IMR-90 (cell line): ENCODE measurements around the gene GATAD2A. TPM values are rescaled to one million over a fixed set of nuclear protein-coding genes. Genes with fewer than 3 reads are reported as not detected.

Source experiments
- ATAC-seq: fragments of 200-7000 bp; cut with Tn5 transposase; 2 replicates; pipeline ENCODE4 v1.9.1; 2020; ENCODE audit warnings: low read depth, mild to moderate bottlenecking, moderate library complexity
- BruUV-seq: library from RNA; stranded (reverse); fragments of 400-500 nt; replicated peaks from 2 replicates; lab custom pipeline; 2021; lab: Mats Ljungman, UMichigan
- CTCF ChIA-PET: fragments of 300-600 bp; formaldehyde crosslinking; extraction: SDS; loops from one replicate; lab custom pipeline; 2021; ENCODE audit warnings: antibody characterized with exemption; lab: Yijun Ruan, JAX
- POLR2A ChIA-PET: fragments of 300-600 bp; sonication (Branson Sonifier 250); formaldehyde crosslinking; loops from one replicate; lab custom pipeline; 2022; ENCODE audit warnings: antibody characterized with exemption; ENCODE audit not compliant: unreplicated experiment; lab: Charles Lee
- DNase-seq: peaks from one replicate; pipeline ENCODE4 v3.0.0; 2013
- H2AFZ ChIP-seq: replicated peaks from 2 replicates; pipeline ENCODE3; 2013; ENCODE audit warnings: low read length, mild to moderate bottlenecking; ENCODE audit not compliant: poor library complexity
- H2AK5ac ChIP-seq: 2 replicates; pipeline ENCODE4 v1.6.1; 2013; ENCODE audit warnings: low read depth, low read length, inconsistent platforms
- H2AK9ac ChIP-seq: replicated peaks from 2 replicates; pipeline ENCODE3; 2013; ENCODE audit warnings: mild to moderate bottlenecking, low read depth, low read length, moderate library complexity; ENCODE audit not compliant: poor library complexity
- H2BK120ac ChIP-seq: 2 replicates; pipeline ENCODE4 v1.6.1; 2013; ENCODE audit warnings: low read depth, low read length, inconsistent platforms
- H2BK15ac ChIP-seq: 3 replicates; pipeline ENCODE4 v1.6.1; 2013; ENCODE audit warnings: low read depth, low read length, inconsistent platforms
- H2BK20ac ChIP-seq: 2 replicates; pipeline ENCODE4 v1.6.1; 2013; ENCODE audit warnings: low read depth, mild to moderate bottlenecking, inconsistent platforms, low read length, moderate library complexity
- H2BK5ac ChIP-seq: 2 replicates; pipeline ENCODE4 v1.6.1; 2013; ENCODE audit warnings: mild to moderate bottlenecking, low read depth, low read length, inconsistent platforms; ENCODE audit not compliant: poor library complexity, severe bottlenecking
- H3K14ac ChIP-seq: replicated peaks from 2 replicates; pipeline ENCODE4 v1.6.1; 2013; ENCODE audit warnings: low read depth, low read length, inconsistent platforms
- H3K18ac ChIP-seq: 2 replicates; pipeline ENCODE4 v1.6.1; 2013; ENCODE audit warnings: low read depth, low read length, control low read depth
- H3K23ac ChIP-seq: 2 replicates; pipeline ENCODE4 v1.6.1; 2013; ENCODE audit warnings: low read depth, low read length, inconsistent platforms
- H3K27ac ChIP-seq: 2 replicates; pipeline ENCODE4 v1.5.1; 2013; ENCODE audit warnings: mild to moderate bottlenecking, control low read depth, low read length; ENCODE audit not compliant: insufficient read depth
- H3K27me3 ChIP-seq: 2 replicates; pipeline ENCODE4 v1.6.1; 2013; ENCODE audit warnings: low read length; ENCODE audit not compliant: control insufficient read depth, insufficient read depth
- H3K36me3 ChIP-seq: 2 replicates; pipeline ENCODE4 v1.6.1; 2013; ENCODE audit warnings: low read length, mixed read lengths; ENCODE audit not compliant: control insufficient read depth, insufficient read depth
- H3K4ac ChIP-seq: 2 replicates; pipeline ENCODE4 v1.6.1; 2013; ENCODE audit warnings: low read depth, low read length, inconsistent platforms
- H3K4me1 ChIP-seq: 2 replicates; pipeline ENCODE4 v1.6.1; 2013; ENCODE audit warnings: low read length, mixed read lengths; ENCODE audit not compliant: control insufficient read depth, insufficient read depth
- H3K4me2 ChIP-seq: 2 replicates; pipeline ENCODE4 v1.6.1; 2013; ENCODE audit warnings: low read depth, mild to moderate bottlenecking, control low read depth, low read length, moderate library complexity
- H3K4me3 ChIP-seq: 2 replicates; pipeline ENCODE4 v1.5.1; 2013; ENCODE audit warnings: low read depth, mild to moderate bottlenecking, control low read depth, low read length, moderate library complexity; ENCODE audit not compliant: insufficient read depth
- H3K56ac ChIP-seq: 2 replicates; pipeline ENCODE4 v1.6.1; 2013; ENCODE audit warnings: low read length, inconsistent platforms; ENCODE audit not compliant: insufficient read depth; ENCODE audit errors: extremely low read depth
- H3K79me1 ChIP-seq, 2 experiments: 2 replicates each; pipeline ENCODE4 v1.6.1; 2013; ENCODE audit warnings: low read length in 2 of 2, inconsistent platforms in 1 of 2, low read depth in 1 of 2
- H3K9ac ChIP-seq: 2 replicates; pipeline ENCODE4 v1.6.1; 2013; ENCODE audit warnings: low read depth, low read length, control low read depth
- H3K9me1 ChIP-seq: 2 replicates; pipeline ENCODE4 v1.6.1; 2013; ENCODE audit warnings: low read length, inconsistent platforms; ENCODE audit not compliant: insufficient read depth
- H3K9me3 ChIP-seq: 2 replicates; pipeline ENCODE4 v1.6.1; 2013; ENCODE audit warnings: low read length; ENCODE audit not compliant: control insufficient read depth, insufficient read depth
- H4K20me1 ChIP-seq: 2 replicates; pipeline ENCODE4 v1.6.1; 2013; ENCODE audit warnings: low read length, inconsistent platforms; ENCODE audit not compliant: insufficient read depth
- H4K5ac ChIP-seq: 2 replicates; pipeline ENCODE4 v1.6.1; 2013; ENCODE audit warnings: mild to moderate bottlenecking, low read depth, low read length, control low read depth
- H4K8ac ChIP-seq, 2 experiments: 2 replicates each; pipeline ENCODE4 v1.6.1; 2013; ENCODE audit warnings: low read depth in 2 of 2, low read length in 2 of 2, control low read depth in 1 of 2, inconsistent platforms in 1 of 2
- H4K91ac ChIP-seq: 2 replicates; pipeline ENCODE4 v1.6.1; 2013; ENCODE audit warnings: low read depth, low read length, inconsistent platforms; ENCODE audit not compliant: insufficient read depth
- FOS ChIP-seq: fragments of 150-350 bp; IDR thresholded peaks from 2 replicates; pipeline ENCODE4 v1.6.1; 2016; ENCODE audit warnings: low read depth, low read length
- MAZ ChIP-seq: IDR thresholded peaks from 2 replicates; pipeline ENCODE4 v1.6.1; 2012; ENCODE audit warnings: low read depth, mild to moderate bottlenecking, low read length, improper control_type of control experiment, moderate library complexity, borderline replicate concordance
- NFE2L2 ChIP-seq: fragments of 150-350 bp; IDR thresholded peaks from 2 replicates; pipeline ENCODE4 v1.6.1; 2016; ENCODE audit warnings: low read depth, mild to moderate bottlenecking, low read length
- RCOR1 ChIP-seq: IDR thresholded peaks from 2 replicates; pipeline ENCODE4 v1.6.1; 2012; ENCODE audit warnings: mild to moderate bottlenecking, low read length, improper control_type of control experiment; ENCODE audit not compliant: insufficient replicate concordance
- WGBS, 2 experiments: methylation state at CpG; one replicate each; pipeline versions ENCODE4 v1.1.5 to v1.1.7; 2013; ENCODE audit warnings: missing lambda C conversion rate in 2 of 2; ENCODE audit not compliant: insufficient read length in 1 of 2; ENCODE audit errors: extremely low coverage in 2 of 2; 5-methylcytosine and 5-hydroxymethylcytosine counted together
- dilution Hi-C: fragments of 300-500 bp; cut with HindIII; formaldehyde crosslinking; loops from one replicate; pipeline ENCODE4 v1.14.3; 2018; ENCODE audit warnings: low sequenced_read_pairs; ENCODE audit not compliant: unreplicated experiment
- in situ Hi-C: fragments of 300-500 bp; cut with MboI; formaldehyde crosslinking; loops from 3 replicates; pipeline ENCODE4 v1.14.3; 2019; ENCODE audit warnings: low sequenced_read_pairs, inconsistent platforms, mixed read lengths
- intact Hi-C: fragments of 100-400 bp; cut with micrococcal nuclease; formaldehyde crosslinking; loops from 2 replicates; pipeline ENCODE4 v1.10.0; 2022
- polyA plus RNA-seq, 3 experiments: library from polyadenylated mRNA; depleted of rRNA; stranded (reverse); fragments of >200 nt; gene quantifications; 2 replicates each; pipeline ENCODE4 v1.2.3, GENCODE V29; 2012; ENCODE audit warnings: low replicate concordance in 1 of 3
- total RNA-seq: library from RNA; depleted of rRNA; stranded (reverse); fragments of >200 nt; gene quantifications from 2 replicates; pipeline ENCODE4 v1.2.3, GENCODE V29; 2012
- TF ChIP-seq, protein P1 (sequence below): fragments of 150-350 bp; IDR thresholded peaks from 2 replicates; pipeline ENCODE4 v1.6.1; 2016; ENCODE audit warnings: low read depth, mild to moderate bottlenecking, low read length, moderate library complexity, borderline replicate concordance

Gene GATAD2A
- total and polyA plus RNA-seq, 2 of the 4 experiments (the other 2 are of a cell fraction) = 23.5 to 33.2 TPM

DNA sequence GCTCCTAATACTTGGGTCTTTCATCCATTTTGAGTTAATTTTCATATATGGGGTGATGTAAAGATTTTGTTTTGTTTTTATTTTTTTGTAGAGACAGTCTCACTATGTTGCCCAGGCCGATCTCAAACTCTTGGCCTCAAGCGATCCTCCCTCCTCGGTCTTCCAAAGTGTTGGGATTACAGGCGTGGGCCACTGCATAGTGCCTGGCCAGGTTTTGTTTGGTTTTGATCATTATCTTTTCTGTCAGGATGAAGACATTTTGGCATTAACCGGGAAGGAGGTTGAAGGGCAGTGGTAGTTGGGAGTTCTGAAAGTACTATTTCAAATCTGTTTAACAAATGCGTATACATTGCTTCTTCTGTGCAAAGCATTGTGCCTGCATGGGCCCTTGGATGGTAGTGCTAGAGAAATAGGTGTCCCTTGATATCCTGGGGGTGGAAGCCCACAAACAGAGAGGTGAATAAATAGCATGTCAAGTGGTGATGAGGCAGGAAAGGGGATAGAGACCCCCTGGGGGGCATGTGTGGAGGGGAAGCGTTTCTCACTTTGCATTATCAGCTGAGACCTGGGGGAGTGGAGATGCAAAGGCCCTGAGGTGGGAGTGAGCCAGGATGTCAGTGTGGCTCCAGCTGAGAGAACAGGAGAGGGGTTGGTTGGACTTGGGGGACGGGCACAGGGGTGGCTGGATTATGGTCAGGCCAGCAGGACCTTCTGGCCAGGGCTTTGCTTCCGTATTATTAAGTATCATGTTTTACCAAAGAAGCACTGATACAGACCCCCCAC is 41.4 kb downstream of the GATAD2A start:
- no peak overlapping the region for H2BK15ac ChIP-seq
- no peaks in the 10 kb centered on the region for H3K27me3 ChIP-seq
- no peak overlapping the region for H3K27ac ChIP-seq
- H4K20me1 ChIP-seq = peaks cover 90% of the 10 kb centered on the region
- H3K79me1 ChIP-seq = peaks cover 22 to 91% of the 10 kb centered on the region in 2 experiments
- DNase-seq = no peak
- no peak overlapping the region for H3K14ac ChIP-seq
- H3K36me3 ChIP-seq = peaks cover 3% of the 10 kb centered on the region
- BruUV-seq = no TSS peak
- no peak for ATAC-seq
- H3K4me1 ChIP-seq = peaks cover 9% of the 10 kb centered on the region
- no peak overlapping the region for H3K56ac ChIP-seq
- H2BK5ac ChIP-seq = no peak overlapping the region
- no peak for TF ChIP-seq FOS
- TF ChIP-seq NFE2L2 = no peak
- no peak for TF ChIP-seq MAZ
- no peak for TF ChIP-seq RCOR1
- TF ChIP-seq, protein P1, sequence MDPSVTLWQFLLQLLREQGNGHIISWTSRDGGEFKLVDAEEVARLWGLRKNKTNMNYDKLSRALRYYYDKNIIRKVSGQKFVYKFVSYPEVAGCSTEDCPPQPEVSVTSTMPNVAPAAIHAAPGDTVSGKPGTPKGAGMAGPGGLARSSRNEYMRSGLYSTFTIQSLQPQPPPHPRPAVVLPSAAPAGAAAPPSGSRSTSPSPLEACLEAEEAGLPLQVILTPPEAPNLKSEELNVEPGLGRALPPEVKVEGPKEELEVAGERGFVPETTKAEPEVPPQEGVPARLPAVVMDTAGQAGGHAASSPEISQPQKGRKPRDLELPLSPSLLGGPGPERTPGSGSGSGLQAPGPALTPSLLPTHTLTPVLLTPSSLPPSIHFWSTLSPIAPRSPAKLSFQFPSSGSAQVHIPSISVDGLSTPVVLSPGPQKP = no peak
- no peaks in the 10 kb centered on the region for H3K9me3 ChIP-seq
- no peak overlapping the region for H4K5ac ChIP-seq
- in situ Hi-C loops (no loop called here), dilution Hi-C loops (no loop called here), intact Hi-C loops (loop anchor here (5.0 kb wide), 1 partner anchor 35 kb away; no protein-coding TSS in a partner anchor)
- H2BK20ac ChIP-seq = no peak overlapping the region
- H4K8ac ChIP-seq = no peak overlapping the region
- peaks cover 41% of the 10 kb centered on the region for H3K9me1 ChIP-seq
- no peak overlapping the region for H3K23ac ChIP-seq
- no peak overlapping the region for H2AFZ ChIP-seq
- no peak overlapping the region for H3K4me2 ChIP-seq
- no peak overlapping the region for H3K4ac ChIP-seq
- no peak overlapping the region for H3K9ac ChIP-seq
- no peak overlapping the region for H3K4me3 ChIP-seq
- no peak overlapping the region for H2AK5ac ChIP-seq
- WGBS, 2 experiments = 88% methylated on average over 6 of the region's 9 CpGs; no CpG with 5 or more reads in 1 of the 2 experiments
- no peak overlapping the region for H4K91ac ChIP-seq
- CTCF ChIA-PET = interaction anchor here (0.7 kb wide), 1 partner anchor 80 kb away, joined by 4 read pairs; no protein-coding TSS in a partner anchor
- no peak overlapping the region for H2AK9ac ChIP-seq
- POLR2A ChIA-PET = no interaction called here
- H3K18ac ChIP-seq = no peak overlapping the region
- H2BK120ac ChIP-seq = no peak overlapping the region
